ENCODE measurements around the gene ACE.

- TF ChIP-seq CTCF (IDR thresholded peaks at IDR 0.05 in 4 of 5, conservative IDR thresholded peaks at IDR 0.05 in 1 of 5) (no peak), POLR2A (IDR thresholded peaks at IDR 0.05) (no peak)
Measured at GRCh38 chr17:63475491-63476412, 1.1 kb upstream of the ACE start.

Data from gastrocnemius medialis (tissue), 4 donors.